ENCODE data around the gene USP54.

The USP54 gene

DNA sequence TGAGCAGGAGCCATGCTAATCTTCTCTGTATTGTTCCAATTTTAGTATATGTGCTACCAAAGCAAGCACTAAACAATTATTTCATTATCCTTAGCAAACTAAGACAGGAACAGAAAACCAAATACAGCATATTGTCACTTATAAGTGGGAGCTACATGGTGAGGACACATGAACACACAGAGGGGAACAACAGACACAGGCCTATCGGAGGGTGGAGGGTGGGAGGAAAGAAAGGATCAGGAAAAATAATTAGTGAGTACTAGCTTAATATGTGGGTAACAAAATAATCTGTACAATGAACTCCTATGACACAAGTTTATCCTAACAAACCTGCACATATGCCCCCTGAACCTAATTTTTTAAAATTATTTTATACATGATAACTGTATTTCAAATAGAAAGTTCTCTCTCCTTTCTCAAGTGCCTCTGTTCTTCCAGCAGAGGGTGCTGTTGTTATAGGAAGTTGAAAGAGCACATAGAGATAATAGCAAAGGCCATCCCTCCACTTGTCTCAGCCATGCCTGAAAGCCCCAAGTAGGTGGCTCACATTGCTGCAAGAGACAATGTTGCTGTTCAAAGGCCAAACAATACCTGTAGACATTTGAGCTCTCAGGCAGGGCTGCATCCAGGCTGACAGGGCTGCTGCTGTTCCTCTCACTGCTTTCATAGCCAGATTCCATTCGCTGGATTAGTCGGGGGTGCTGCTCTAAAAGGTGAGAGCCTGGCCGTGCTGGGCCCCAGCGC is 61.9 kb downstream of the USP54 start:
- ChIA-PET POLR2A (no interaction called here), CTCF (interaction anchor here (0.5 to 6.1 kb wide), 43 partner anchors 9 to 350 kb away, joined by 3 to 168 read pairs (median 4); partner anchors contain the start of genes MYOZ1 and USP54)
- no peaks in the 10 kb centered on the region for H3K4me1 ChIP-seq (ENCODE audit: control insufficient read depth, insufficient read depth, low read length)
- no peak overlapping the region for H3K4me3 ChIP-seq (ENCODE audit: low read depth, low read length)
- H3K27ac ChIP-seq (ENCODE audit: extremely low read depth, low read depth, low read length) = no peak overlapping the region
- peaks cover 0 to 39% of the 10 kb centered on the region in 2 experiments; a peak in 2 of 3 replicates for H3K36me3 ChIP-seq (ENCODE audit: control insufficient read depth in 2 of 2, insufficient read depth in 1 of 2, low read length in 2 of 2)
- H3K9me3 ChIP-seq (ENCODE audit: control insufficient read depth, insufficient read depth, low read depth, low read length) = no peaks in the 10 kb centered on the region
- TF ChIP-seq ZNF529 (tag by site-specific recombination; IDR thresholded peaks at IDR 0.05; ENCODE audit: insufficient replicate concordance) = no peak
- TF ChIP-seq ZNF473 (tag by site-specific recombination; IDR thresholded peaks at IDR 0.05) = no peak
- TF ChIP-seq ZNF449 (tag by site-specific recombination; IDR thresholded peaks at IDR 0.05) = no peak
- 0 out of 2 replicates have a peak, but pooled peaks have one; percentile 32 for TF ChIP-seq SP7 (tag by site-specific recombination; IDR thresholded peaks at IDR 0.05)
- TF ChIP-seq ZNF610 (tag by site-specific recombination; IDR thresholded peaks at IDR 0.05; ENCODE audit: borderline replicate concordance) = no peak
- TF ChIP-seq, protein P1, sequence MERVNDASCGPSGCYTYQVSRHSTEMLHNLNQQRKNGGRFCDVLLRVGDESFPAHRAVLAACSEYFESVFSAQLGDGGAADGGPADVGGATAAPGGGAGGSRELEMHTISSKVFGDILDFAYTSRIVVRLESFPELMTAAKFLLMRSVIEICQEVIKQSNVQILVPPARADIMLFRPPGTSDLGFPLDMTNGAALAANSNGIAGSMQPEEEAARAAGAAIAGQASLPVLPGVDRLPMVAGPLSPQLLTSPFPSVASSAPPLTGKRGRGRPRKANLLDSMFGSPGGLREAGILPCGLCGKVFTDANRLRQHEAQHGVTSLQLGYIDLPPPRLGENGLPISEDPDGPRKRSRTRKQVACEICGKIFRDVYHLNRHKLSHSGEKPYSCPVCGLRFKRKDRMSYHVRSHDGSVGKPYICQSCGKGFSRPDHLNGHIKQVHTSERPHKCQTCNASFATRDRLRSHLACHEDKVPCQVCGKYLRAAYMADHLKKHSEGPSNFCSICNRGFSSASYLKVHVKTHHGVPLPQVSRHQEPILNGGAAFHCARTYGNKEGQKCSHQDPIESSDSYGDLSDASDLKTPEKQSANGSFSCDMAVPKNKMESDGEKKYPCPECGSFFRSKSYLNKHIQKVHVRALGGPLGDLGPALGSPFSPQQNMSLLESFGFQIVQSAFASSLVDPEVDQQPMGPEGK (tag by site-specific recombination; IDR thresholded peaks at IDR 0.05) = no peak
- TF ChIP-seq ZNF510 (tag by site-specific recombination; IDR thresholded peaks at IDR 0.05; ENCODE audit: insufficient replicate concordance) = no peak
- no peak for TF ChIP-seq ZNF843 (tag by site-specific recombination; IDR thresholded peaks at IDR 0.05)
- no peak for TF ChIP-seq ZNF776 (tag by site-specific recombination; IDR thresholded peaks at IDR 0.05; ENCODE audit: borderline replicate concordance)
- no peak for TF ChIP-seq ZNF133 (tag by site-specific recombination; IDR thresholded peaks at IDR 0.05)
- no peak for TF ChIP-seq ZBTB49 (tag by site-specific recombination; IDR thresholded peaks at IDR 0.05; ENCODE audit: low read depth)
- no peak for TF ChIP-seq ZNF555 (tag by site-specific recombination; conservative IDR thresholded peaks at IDR 0.05)
- peak; percentile 77 for TF ChIP-seq ZNF660 (tag by site-specific recombination; IDR thresholded peaks at IDR 0.05)
- TF ChIP-seq KLF7 (tag by site-specific recombination; IDR thresholded peaks at IDR 0.05; ENCODE audit: borderline replicate concordance) = no peak
- no peak for TF ChIP-seq ZNF10 (tag by site-specific recombination; IDR thresholded peaks at IDR 0.05)
- no peak for TF ChIP-seq ZNF37A (tag by site-specific recombination; IDR thresholded peaks at IDR 0.05)
- TF ChIP-seq REPIN1 (tag by site-specific recombination; IDR thresholded peaks at IDR 0.05; ENCODE audit: low read depth) = no peak
- TF ChIP-seq ZNF132 (tag by site-specific recombination; IDR thresholded peaks at IDR 0.05; ENCODE audit: borderline replicate concordance) = no peak
- TF ChIP-seq ZNF140 (tag by site-specific recombination; IDR thresholded peaks at IDR 0.05) = no peak
- TF ChIP-seq ZNF747 (tag by site-specific recombination; IDR thresholded peaks at IDR 0.05) = no peak
- no peak for TF ChIP-seq ZNF214 (tag by site-specific recombination; IDR thresholded peaks at IDR 0.05; ENCODE audit: borderline replicate concordance)
- peak; percentile 73; the same call in 1 of the 2 replicates for TF ChIP-seq ZNF2 (tag by site-specific recombination; IDR thresholded peaks at IDR 0.05)
- no peak for TF ChIP-seq ZBTB17 (tag by site-specific recombination; IDR thresholded peaks at IDR 0.05)
- no peak for TF ChIP-seq ZNF677 (tag by site-specific recombination; IDR thresholded peaks at IDR 0.05)
- TF ChIP-seq ZNF521 (tag by site-specific recombination; IDR thresholded peaks at IDR 0.05) = no peak
- TF ChIP-seq SCRT2 (tag by site-specific recombination; IDR thresholded peaks at IDR 0.05) = no peak
- TF ChIP-seq SALL2 (tag by site-specific recombination; IDR thresholded peaks at IDR 0.05; ENCODE audit: borderline replicate concordance) = no peak
- TF ChIP-seq, protein P2, sequence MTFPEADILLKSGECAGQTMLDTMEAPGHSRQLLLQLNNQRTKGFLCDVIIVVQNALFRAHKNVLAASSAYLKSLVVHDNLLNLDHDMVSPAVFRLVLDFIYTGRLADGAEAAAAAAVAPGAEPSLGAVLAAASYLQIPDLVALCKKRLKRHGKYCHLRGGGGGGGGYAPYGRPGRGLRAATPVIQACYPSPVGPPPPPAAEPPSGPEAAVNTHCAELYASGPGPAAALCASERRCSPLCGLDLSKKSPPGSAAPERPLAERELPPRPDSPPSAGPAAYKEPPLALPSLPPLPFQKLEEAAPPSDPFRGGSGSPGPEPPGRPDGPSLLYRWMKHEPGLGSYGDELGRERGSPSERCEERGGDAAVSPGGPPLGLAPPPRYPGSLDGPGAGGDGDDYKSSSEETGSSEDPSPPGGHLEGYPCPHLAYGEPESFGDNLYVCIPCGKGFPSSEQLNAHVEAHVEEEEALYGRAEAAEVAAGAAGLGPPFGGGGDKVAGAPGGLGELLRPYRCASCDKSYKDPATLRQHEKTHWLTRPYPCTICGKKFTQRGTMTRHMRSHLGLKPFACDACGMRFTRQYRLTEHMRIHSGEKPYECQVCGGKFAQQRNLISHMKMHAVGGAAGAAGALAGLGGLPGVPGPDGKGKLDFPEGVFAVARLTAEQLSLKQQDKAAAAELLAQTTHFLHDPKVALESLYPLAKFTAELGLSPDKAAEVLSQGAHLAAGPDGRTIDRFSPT (tag by site-specific recombination; IDR thresholded peaks at IDR 0.05) = no peak

All from HEK293 (cell line).